Measurements from ENCODE around the gene LY6G6C. TPM values are rescaled to one million over a fixed set of nuclear protein-coding genes. Genes with fewer than 3 reads are reported as not detected.
"Not testable (repeated sequence)": the region's sequence is repeated elsewhere in the genome, so short reads cannot be mapped to it uniquely, and the experiment has no call there.

The LY6G6C gene
- total and polyA plus RNA-seq, 8 donors: 0.17 to 0.75 (median 0.43) TPM; not detected in 2

DNA sequence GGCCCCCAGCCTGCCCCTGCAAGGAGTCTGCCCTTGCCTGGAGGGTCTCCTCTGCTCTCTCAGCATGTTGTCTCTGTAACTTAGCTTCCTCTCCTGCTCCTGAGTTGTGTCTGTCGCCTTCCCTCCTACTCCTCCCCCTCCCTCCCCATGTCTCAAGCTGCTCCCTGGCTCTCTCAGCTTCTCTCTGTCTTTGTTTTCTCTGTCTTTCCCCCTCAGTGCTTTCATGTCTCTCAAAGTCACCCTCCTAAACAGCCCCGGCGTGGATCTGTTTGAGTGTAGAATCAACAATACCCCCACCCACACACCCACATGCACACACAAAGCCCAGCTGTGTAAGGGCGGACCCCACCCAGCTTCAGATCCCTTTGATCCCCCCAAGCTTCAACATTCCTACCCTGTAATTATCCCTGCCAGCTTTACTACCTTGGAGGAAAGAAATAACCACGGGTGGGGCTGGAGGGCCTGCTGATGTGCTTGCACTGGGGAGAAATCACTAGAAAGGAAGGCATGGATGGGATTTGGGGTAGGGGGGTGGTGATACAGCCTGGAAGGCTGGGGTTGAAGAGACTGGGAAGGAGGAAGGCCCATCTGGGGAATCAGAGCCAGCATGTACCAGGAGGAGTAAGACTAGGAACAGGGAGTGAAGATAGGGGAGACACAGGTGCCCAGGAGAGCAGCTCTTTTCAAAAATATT, 7.4 kb downstream of the LY6G6C start:
- no peaks in the 10 kb centered on the region for H3K9me3 ChIP-seq
- H3K4me3 ChIP-seq: no peak overlapping the region
- ATAC-seq (no peak), DNase-seq (no peak)
- intact Hi-C loops (cut with DNase I): no loop called here
- TF ChIP-seq, protein P1, sequence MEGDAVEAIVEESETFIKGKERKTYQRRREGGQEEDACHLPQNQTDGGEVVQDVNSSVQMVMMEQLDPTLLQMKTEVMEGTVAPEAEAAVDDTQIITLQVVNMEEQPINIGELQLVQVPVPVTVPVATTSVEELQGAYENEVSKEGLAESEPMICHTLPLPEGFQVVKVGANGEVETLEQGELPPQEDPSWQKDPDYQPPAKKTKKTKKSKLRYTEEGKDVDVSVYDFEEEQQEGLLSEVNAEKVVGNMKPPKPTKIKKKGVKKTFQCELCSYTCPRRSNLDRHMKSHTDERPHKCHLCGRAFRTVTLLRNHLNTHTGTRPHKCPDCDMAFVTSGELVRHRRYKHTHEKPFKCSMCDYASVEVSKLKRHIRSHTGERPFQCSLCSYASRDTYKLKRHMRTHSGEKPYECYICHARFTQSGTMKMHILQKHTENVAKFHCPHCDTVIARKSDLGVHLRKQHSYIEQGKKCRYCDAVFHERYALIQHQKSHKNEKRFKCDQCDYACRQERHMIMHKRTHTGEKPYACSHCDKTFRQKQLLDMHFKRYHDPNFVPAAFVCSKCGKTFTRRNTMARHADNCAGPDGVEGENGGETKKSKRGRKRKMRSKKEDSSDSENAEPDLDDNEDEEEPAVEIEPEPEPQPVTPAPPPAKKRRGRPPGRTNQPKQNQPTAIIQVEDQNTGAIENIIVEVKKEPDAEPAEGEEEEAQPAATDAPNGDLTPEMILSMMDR (IDR thresholded peaks at IDR 0.05): no peak
- H3K4me1 ChIP-seq: peaks cover 0 to 12% of the 10 kb centered on the region in 2 donors
- no peak overlapping the region for H3K27ac ChIP-seq
- H3K27me3 ChIP-seq: no peaks in the 10 kb centered on the region
- no peaks in the 10 kb centered on the region for H3K36me3 ChIP-seq

- Histone ChIP-seq H3K27ac (no peak overlapping the region), H3K4me1 (peaks cover 0 to 12% of the 10 kb centered on the region in 2 donors), H3K9me3 (no peaks in the 10 kb centered on the region), H3K36me3 (no peaks in the 10 kb centered on the region), H3K27me3 (no peaks in the 10 kb centered on the region), H3K4me3 (no peak overlapping the region)
- intact Hi-C loops (cut with DNase I): no loop called here
- ATAC-seq: no peak
- TF ChIP-seq, protein P1 (IDR thresholded peaks at IDR 0.05): no peak
- DNase-seq: no peak
Observed at GRCh38 chr6:31713465-31713864, 8.1 kb downstream of the LY6G6C start.

GRCh38 chr6:31712296-31712695, 9.2 kb downstream of the LY6G6C start:
- ATAC-seq: peak; percentile 68

GRCh38 chr6:31711233-31711632, 10.3 kb downstream of the LY6G6C start:
- intact Hi-C loops (cut with DNase I): no loop called here
- Histone ChIP-seq H3K27ac (no peak overlapping the region), H3K9me3 (no peaks in the 10 kb centered on the region), H3K4me3 (no peak overlapping the region), H3K4me1 (peaks cover 0 to 12% of the 10 kb centered on the region in 2 donors), H3K27me3 (no peaks in the 10 kb centered on the region), H3K36me3 (no peaks in the 10 kb centered on the region)
- TF ChIP-seq, protein P1 (IDR thresholded peaks at IDR 0.05): no peak
- peak; percentile 64 for ATAC-seq
- peak in 1 of 4 donors; percentile 53 for DNase-seq

More at GRCh38 chr6:31712296-31712695, 9.2 kb downstream of the LY6G6C start:
- Histone ChIP-seq H3K27ac (no peak overlapping the region), H3K36me3 (no peaks in the 10 kb centered on the region), H3K4me3 (no peak overlapping the region), H3K4me1 (peaks cover 0 to 12% of the 10 kb centered on the region in 2 donors), H3K9me3 (no peaks in the 10 kb centered on the region), H3K27me3 (no peaks in the 10 kb centered on the region)
- DNase-seq: no peak
- intact Hi-C loops (cut with DNase I): no loop called here
- TF ChIP-seq, protein P1 (IDR thresholded peaks at IDR 0.05): no peak

GRCh38 chr6:31710523-31711219, 10.9 kb downstream of the LY6G6C start:
- Histone ChIP-seq H3K27ac (no peak overlapping the region), H3K36me3 (no peaks in the 10 kb centered on the region), H3K4me3 (no peak overlapping the region), H3K4me1 (peaks cover 0 to 12% of the 10 kb centered on the region in 2 donors), H3K27me3 (no peaks in the 10 kb centered on the region), H3K9me3 (no peaks in the 10 kb centered on the region)
- TF ChIP-seq, protein P1 (IDR thresholded peaks at IDR 0.05): no peak
- DNase-seq (no peak), ATAC-seq (no peak)
- intact Hi-C loops (cut with DNase I): no loop called here

DNA sequence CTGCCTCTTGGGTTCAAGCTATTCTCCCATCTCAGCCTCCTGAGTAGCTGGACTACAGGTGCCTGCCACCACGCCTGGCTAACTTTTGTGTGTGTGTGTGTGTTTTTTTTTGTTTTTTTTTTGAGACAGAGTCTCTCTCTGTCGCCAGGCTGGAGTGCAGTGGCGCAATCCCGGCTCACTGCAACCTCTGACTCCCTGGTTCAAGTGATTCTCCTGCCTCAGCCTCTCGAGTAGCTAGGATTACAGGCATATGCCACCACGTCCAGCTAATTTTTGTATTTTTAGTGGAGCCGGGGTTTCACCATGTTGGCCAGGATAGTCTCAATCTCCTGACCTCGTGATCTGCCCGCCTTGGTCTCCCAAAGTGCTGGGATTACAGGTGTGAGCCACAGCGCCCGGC, 12.4 kb downstream of the LY6G6C start:
- H3K27me3 ChIP-seq; ATAC-seq; intact Hi-C loops (cut with DNase I); H3K9me3 ChIP-seq; H3K36me3 ChIP-seq; H3K4me3 ChIP-seq; H3K27ac ChIP-seq; DNase-seq: not testable (repeated sequence)
- peaks cover 0 to 12% of the 10 kb centered on the region in 2 donors for H3K4me1 ChIP-seq
